ENCODE data around the gene FANCD2.

DNA sequence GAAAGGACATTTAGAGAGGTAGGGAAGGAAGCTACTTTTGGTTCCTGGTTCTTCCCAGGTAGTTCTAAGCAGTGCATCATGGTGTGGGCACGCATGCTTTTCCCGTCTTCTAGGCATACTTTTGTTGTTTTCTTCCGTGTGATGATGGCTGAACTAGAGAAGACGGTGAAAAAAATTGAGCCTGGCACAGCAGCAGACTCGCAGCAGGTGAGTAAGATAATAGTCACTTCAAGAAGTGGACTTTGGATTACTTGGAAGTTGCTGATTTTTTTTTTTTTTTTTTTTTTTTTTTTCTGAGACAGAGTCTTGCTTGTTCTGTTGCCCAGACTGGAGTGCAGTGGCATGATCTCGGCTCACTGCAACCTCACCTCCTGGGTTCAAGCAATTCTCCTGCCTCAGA, 63.9 kb downstream of the FANCD2 start:
- TF ChIP-seq, protein P1, sequence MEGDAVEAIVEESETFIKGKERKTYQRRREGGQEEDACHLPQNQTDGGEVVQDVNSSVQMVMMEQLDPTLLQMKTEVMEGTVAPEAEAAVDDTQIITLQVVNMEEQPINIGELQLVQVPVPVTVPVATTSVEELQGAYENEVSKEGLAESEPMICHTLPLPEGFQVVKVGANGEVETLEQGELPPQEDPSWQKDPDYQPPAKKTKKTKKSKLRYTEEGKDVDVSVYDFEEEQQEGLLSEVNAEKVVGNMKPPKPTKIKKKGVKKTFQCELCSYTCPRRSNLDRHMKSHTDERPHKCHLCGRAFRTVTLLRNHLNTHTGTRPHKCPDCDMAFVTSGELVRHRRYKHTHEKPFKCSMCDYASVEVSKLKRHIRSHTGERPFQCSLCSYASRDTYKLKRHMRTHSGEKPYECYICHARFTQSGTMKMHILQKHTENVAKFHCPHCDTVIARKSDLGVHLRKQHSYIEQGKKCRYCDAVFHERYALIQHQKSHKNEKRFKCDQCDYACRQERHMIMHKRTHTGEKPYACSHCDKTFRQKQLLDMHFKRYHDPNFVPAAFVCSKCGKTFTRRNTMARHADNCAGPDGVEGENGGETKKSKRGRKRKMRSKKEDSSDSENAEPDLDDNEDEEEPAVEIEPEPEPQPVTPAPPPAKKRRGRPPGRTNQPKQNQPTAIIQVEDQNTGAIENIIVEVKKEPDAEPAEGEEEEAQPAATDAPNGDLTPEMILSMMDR (conservative IDR thresholded peaks at IDR 0.05 in 1 of 2, IDR thresholded peaks at IDR 0.05 in 1 of 2; ENCODE audit: low read depth in 1 of 2, low read length in 2 of 2), result no peak
- no peak for TF ChIP-seq EZH2 (IDR thresholded peaks at IDR 0.05; ENCODE audit: low read length, missing control alignments)
